Stomach (tissue), 9 donors: Measurements from ENCODE around the gene THAP8. TPM values are rescaled to one million over a fixed set of nuclear protein-coding genes. Genes with fewer than 3 reads are reported as not detected.

Experiments used
- DNase-seq, 2 donors: peaks; one replicate each; pipeline versions ENCODE4 v3.0.0 to v3.0.0-alpha.2; 2013 to 2019
- H3K27ac ChIP-seq, 5 donors: fragments of 200-600 bp in 4 of 5; sonication (generic) in 4 of 5; one replicate each; pipeline ENCODE4 v1.5.1; 2013 to 2019; ENCODE audit warnings: mild to moderate bottlenecking in 1 of 5, moderate library complexity in 1 of 5
- H3K27me3 ChIP-seq, 3 donors: fragments of 200-600 bp; sonication (generic); one replicate each; pipeline ENCODE4 v1.5.1; 2017 to 2019; ENCODE audit warnings: mixed run types in 1 of 3
- H3K36me3 ChIP-seq, 4 donors: fragments of 200-600 bp; sonication (generic); 1 replicate in 3 of 4; 2 replicates in 1 of 4; pipeline ENCODE4 v1.5.1; 2016 to 2019
- H3K4me1 ChIP-seq, 4 donors: fragments of 200-600 bp; sonication (generic); one replicate each; pipeline ENCODE4 v1.5.1; 2016 to 2019
- H3K4me3 ChIP-seq, 4 donors: fragments of 200-600 bp; sonication (generic) in 3 of 4; one replicate each; pipeline ENCODE4 v1.5.1; 2016 to 2019; ENCODE audit warnings: mild to moderate bottlenecking in 1 of 4
- H3K9me3 ChIP-seq, 4 donors: fragments of 200-600 bp; sonication (generic); one replicate each; pipeline ENCODE4 v1.5.1; 2016 to 2019
- EP300 ChIP-seq: sonication (generic); formaldehyde crosslinking; IDR thresholded peaks from one replicate; pipeline ENCODE4 v1.6.1; 2017; ENCODE audit warnings: antibody characterized with exemption
- POLR2A ChIP-seq, 4 donors: fragments of 450-650 bp; IDR thresholded peaks; one replicate each; pipeline ENCODE4 v1.6.1; 2016; ENCODE audit warnings: antibody characterized with exemption in 4 of 4, control low read depth in 2 of 4, mild to moderate bottlenecking in 1 of 4, moderate library complexity in 1 of 4
- POLR2AphosphoS5 ChIP-seq, 3 donors: sonication (generic); formaldehyde crosslinking; IDR thresholded peaks; one replicate each; pipeline ENCODE4 v1.6.1; 2016; ENCODE audit warnings: antibody characterized with exemption in 3 of 3
- WGBS, 5 donors: extraction: QIAGEN DNeasy Blood & Tissue Kit in 3 of 5; methylation state at CpG; one replicate each; pipeline versions ENCODE4 v1.1.5 to v1.1.7; 2013 to 2018; 5-methylcytosine and 5-hydroxymethylcytosine counted together
- intact Hi-C: fragments of 100-400 bp; cut with DNase I; formaldehyde crosslinking; loops from one replicate; pipeline ENCODE4 v1.15.1; 2023; ENCODE audit warnings: low total_unique reads
- polyA plus RNA-seq, 3 donors: library from polyadenylated mRNA; stranded (reverse); fragments of 200-250 nt; gene quantifications; one replicate each; pipeline ENCODE4 v1.2.3, GENCODE V29; 2013
- total RNA-seq, 5 donors: library from RNA; depleted of rRNA; stranded (reverse); fragments of >200 nt; gene quantifications; one replicate each; pipeline versions ENCODE4 v1.1.0 to v1.2.3, GENCODE V29; 2014 to 2016
- TF ChIP-seq, protein P1 (sequence below), 7 experiments: fragments of 450-650 bp in 4 of 7; fragments of 200-600 bp in 3 of 7; sonication (generic) in 3 of 7; IDR thresholded peaks; one replicate each; pipeline ENCODE4 v1.5.1; 2016 to 2019; ENCODE audit warnings: antibody characterized with exemption in 7 of 7, control low read depth in 2 of 7, mild to moderate bottlenecking in 1 of 7
- donor health status: healthy with polysubstance abuse.
- donor health status: Bipolar disorder and iron deficiency.
- donor health status: healthy.

THAP8 gene
- total and polyA plus RNA-seq, 8 donors = 0.29 to 12.8 (median 4.7) TPM; not detected in 1

DNA sequence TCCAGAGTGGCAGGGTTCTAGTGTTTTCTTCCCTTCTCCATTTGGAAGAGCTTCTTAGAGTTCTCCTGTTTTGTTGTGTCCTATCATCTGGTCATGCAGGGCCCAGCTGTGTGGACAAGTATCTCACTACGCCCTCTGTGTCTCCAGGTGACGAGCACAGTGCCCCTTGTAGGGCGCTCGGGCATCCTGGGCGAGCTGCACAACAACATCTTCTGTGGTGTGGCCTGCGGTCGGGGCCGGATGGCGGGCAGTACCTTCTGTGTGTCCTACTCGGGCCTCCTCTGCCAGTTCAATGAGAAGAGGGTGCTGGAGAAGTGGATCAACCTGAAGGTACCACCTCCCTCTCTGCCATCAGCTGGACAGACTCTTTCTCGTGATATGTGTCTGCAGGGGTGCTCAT lies 13.6 kb upstream of the THAP8 start:
- DNase-seq = no peak
- H3K4me1 ChIP-seq = peaks cover 0 to 12% (median 10%) of the 10 kb centered on the region in 4 donors
- H3K4me3 ChIP-seq = no peak overlapping the region
- no peaks in the 10 kb centered on the region for H3K9me3 ChIP-seq
- TF ChIP-seq POLR2AphosphoS5 (IDR thresholded peaks at IDR 0.05) (no peak), POLR2A (IDR thresholded peaks at IDR 0.05) (no peak), EP300 (no peak)
- TF ChIP-seq, protein P1, sequence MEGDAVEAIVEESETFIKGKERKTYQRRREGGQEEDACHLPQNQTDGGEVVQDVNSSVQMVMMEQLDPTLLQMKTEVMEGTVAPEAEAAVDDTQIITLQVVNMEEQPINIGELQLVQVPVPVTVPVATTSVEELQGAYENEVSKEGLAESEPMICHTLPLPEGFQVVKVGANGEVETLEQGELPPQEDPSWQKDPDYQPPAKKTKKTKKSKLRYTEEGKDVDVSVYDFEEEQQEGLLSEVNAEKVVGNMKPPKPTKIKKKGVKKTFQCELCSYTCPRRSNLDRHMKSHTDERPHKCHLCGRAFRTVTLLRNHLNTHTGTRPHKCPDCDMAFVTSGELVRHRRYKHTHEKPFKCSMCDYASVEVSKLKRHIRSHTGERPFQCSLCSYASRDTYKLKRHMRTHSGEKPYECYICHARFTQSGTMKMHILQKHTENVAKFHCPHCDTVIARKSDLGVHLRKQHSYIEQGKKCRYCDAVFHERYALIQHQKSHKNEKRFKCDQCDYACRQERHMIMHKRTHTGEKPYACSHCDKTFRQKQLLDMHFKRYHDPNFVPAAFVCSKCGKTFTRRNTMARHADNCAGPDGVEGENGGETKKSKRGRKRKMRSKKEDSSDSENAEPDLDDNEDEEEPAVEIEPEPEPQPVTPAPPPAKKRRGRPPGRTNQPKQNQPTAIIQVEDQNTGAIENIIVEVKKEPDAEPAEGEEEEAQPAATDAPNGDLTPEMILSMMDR (IDR thresholded peaks at IDR 0.05) = no peak
- 93 to 98% (median 95%) methylated on average over 5 to 11 of the region's 11 CpGs for WGBS, 5 donors
- no peak overlapping the region for H3K27ac ChIP-seq
- H3K27me3 ChIP-seq = no peaks in the 10 kb centered on the region
- H3K36me3 ChIP-seq = peaks cover 0 to 9% (median 0%) of the 10 kb centered on the region in 4 donors
- intact Hi-C loops = no loop called here

DNA sequence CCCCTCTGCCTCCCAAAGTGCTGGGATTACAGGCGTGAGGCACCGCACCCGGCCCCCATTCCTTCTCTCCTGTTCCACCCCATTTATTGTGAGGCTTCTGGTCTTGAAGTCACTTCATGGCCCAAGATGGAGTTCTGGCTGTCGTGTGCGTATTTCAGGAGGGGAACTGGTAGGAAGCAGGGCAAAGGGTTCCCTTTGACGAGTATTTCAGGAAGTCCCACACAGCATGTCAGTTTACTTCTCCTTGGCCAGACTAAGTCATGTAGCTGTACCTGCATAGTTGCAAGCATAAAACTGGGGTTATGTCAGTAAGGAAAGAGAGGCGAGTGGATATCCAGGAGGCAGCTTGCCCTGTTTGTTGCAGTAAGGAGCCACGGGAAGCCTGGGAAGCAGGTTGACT lies 10.7 kb upstream of the THAP8 start:
- no peak for DNase-seq
- Histone ChIP-seq H3K4me3 (no peak overlapping the region), H3K4me1 (no peaks in the 10 kb centered on the region), H3K9me3 (no peaks in the 10 kb centered on the region), H3K27ac (no peak overlapping the region), H3K27me3 (no peaks in the 10 kb centered on the region), H3K36me3 (peaks cover 0 to 15% (median 0%) of the 10 kb centered on the region in 4 donors)
- intact Hi-C loops = no loop called here
- TF ChIP-seq, protein P1 (IDR thresholded peaks at IDR 0.05) = no peak
- TF ChIP-seq POLR2A (IDR thresholded peaks at IDR 0.05) (no peak), EP300 (no peak), POLR2AphosphoS5 (IDR thresholded peaks at IDR 0.05) (no peak)
- WGBS, 5 donors = 81 to 93% (median 90%) methylated on average over 8 of the region's 8 CpGs

DNA sequence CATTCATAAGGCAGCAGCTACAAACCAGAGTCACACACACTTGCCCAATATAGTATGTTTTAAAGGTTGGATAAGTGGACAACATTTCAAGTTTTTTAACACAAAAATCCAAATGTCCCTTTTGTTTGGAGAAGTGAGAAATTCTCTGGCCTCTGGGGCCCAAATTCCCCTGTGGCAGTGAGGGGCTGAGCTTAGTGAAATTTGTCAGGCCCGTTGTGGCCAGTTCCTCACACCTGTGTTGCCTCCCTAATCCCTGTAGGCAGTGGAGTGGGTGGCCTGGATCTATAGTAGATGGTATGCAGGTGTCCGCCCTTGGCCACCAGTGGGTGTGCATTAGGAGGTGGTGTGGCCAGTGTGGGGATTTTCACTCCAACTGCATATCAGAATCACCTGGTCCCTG lies 7.3 kb upstream of the THAP8 start:
- Histone ChIP-seq H3K27me3 (no peaks in the 10 kb centered on the region), H3K4me1 (no peaks in the 10 kb centered on the region), H3K27ac (no peak overlapping the region), H3K4me3 (no peak overlapping the region), H3K9me3 (no peaks in the 10 kb centered on the region), H3K36me3 (peaks cover 0 to 7% (median 0%) of the 10 kb centered on the region in 4 donors)
- TF ChIP-seq EP300 (no peak), POLR2A (IDR thresholded peaks at IDR 0.05) (no peak), POLR2AphosphoS5 (IDR thresholded peaks at IDR 0.05) (no peak)
- TF ChIP-seq, protein P1 (IDR thresholded peaks at IDR 0.05) = no peak
- 92 to 100% (median 93%) methylated on average over 2 of the region's 2 CpGs for WGBS, 5 donors
- DNase-seq = no peak
- intact Hi-C loops = no loop called here

DNA sequence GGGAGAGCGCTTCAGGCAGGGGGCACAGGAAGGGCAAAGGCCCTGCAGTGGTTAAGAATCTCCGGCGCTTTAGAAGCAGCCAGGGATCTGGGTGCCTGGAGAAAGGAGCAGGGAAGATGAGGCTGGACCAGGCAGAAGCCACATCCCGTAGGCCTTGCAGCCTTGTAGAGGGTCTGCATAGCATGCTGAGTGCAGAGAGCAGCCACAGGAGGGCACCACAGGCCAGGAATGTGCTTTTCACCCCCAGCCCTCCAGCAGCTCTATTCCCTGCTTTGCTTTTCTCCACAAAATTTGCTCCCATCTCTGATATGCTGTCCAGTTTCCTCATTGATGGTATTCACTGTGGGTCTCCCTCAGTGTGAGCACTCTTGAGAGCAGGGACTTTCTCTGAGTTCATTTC lies 6.3 kb upstream of the THAP8 start:
- H3K4me1 ChIP-seq = peaks cover 4 to 8% (median 5%) of the 10 kb centered on the region in 4 donors
- 70 to 88% (median 81%) methylated on average over 4 of the region's 4 CpGs for whole genome bisulfite sequencing, 5 donors
- no peak for TF ChIP-seq POLR2AphosphoS5 (IDR thresholded peaks at IDR 0.05)
- TF ChIP-seq, protein P1 (IDR thresholded peaks at IDR 0.05) = peak in 5 of 7 experiments; percentile 29 to 37 (median 36)
- H3K36me3 ChIP-seq = peaks cover 0 to 7% (median 0%) of the 10 kb centered on the region in 4 donors
- no peaks in the 10 kb centered on the region for H3K27me3 ChIP-seq
- intact Hi-C loops = no loop called here
- H3K4me3 ChIP-seq = no peak overlapping the region
- H3K27ac ChIP-seq = no peak overlapping the region
- no peaks in the 10 kb centered on the region for H3K9me3 ChIP-seq
- DNase-seq = peak; percentile 49 to 53
